K562 (cell line): ENCODE data around the gene MYPN. TPM values are rescaled to one million over a fixed set of nuclear protein-coding genes. Genes with fewer than 3 reads are reported as not detected.

Experiments
- ARID2 ChIP-seq: fragments of 450-650 bp; IDR thresholded peaks from 2 replicates; pipeline ENCODE4 v1.6.1; 2017; ENCODE audit warnings: antibody characterized with exemption, mild to moderate bottlenecking
- CHD1 ChIP-seq: fragments of 200-600 bp; sonication (generic); IDR thresholded peaks from one replicate; pipeline ENCODE4 v1.6.1; 2012; ENCODE audit warnings: mild to moderate bottlenecking, moderate library complexity, low read length, inconsistent platforms
- CREB1 ChIP-seq, 2 experiments: sonication (generic) in 1 of 2; formaldehyde crosslinking in 1 of 2; IDR thresholded peaks; 2 replicates each; pipeline versions ENCODE4 v1.6.1 to v1.8.0; 2012 to 2022; ENCODE audit warnings: inconsistent platforms in 1 of 2, mild to moderate bottlenecking in 1 of 2, missing genetic modification reagents in 1 of 2, moderate library complexity in 1 of 2
- MEF2D ChIP-seq: conservative IDR thresholded peaks from 2 replicates; pipeline ENCODE4 v1.6.1; 2016; ENCODE audit warnings: low read depth, missing genetic modification characterization, missing compliant biosample characterization
- MEIS2 ChIP-seq: fragments of 450-650 bp; IDR thresholded peaks from 2 replicates; pipeline ENCODE4 v1.6.1; 2014; ENCODE audit warnings: mild to moderate bottlenecking; ENCODE audit not compliant: partially characterized antibody
- NEUROD1 ChIP-seq: fragments of 150-350 bp; IDR thresholded peaks from 2 replicates; pipeline ENCODE4 v1.6.1; 2014; ENCODE audit warnings: borderline replicate concordance, low read length, low read depth; ENCODE audit not compliant: partially characterized antibody
- PHF21A ChIP-seq: fragments of 450-650 bp; IDR thresholded peaks from 2 replicates; pipeline ENCODE4 v1.6.1; 2017; ENCODE audit warnings: low read depth, borderline replicate concordance
- SAP30 ChIP-seq: fragments of 200-600 bp; sonication (generic); IDR thresholded peaks from 2 replicates; pipeline ENCODE4 v1.6.1; 2012; ENCODE audit warnings: borderline replicate concordance, low read depth, mild to moderate bottlenecking, moderate library complexity, low read length, control low read depth, inconsistent platforms; ENCODE audit not compliant: insufficient read depth, poor library complexity, severe bottlenecking
- SMAD3 ChIP-seq: fragments of 450-650 bp; formaldehyde crosslinking; conservative IDR thresholded peaks from 2 replicates; pipeline ENCODE4 v1.4.0; 2020; ENCODE audit warnings: mild to moderate bottlenecking
- TEAD4 ChIP-seq, 2 experiments: sonication (generic) in 1 of 2; formaldehyde crosslinking in 1 of 2; IDR thresholded peaks; 2 replicates each; pipeline versions ENCODE4 v1.6.1 to v1.8.0; 2012 to 2022; ENCODE audit warnings: borderline replicate concordance in 1 of 2, inconsistent platforms in 1 of 2, low read length in 1 of 2, mild to moderate bottlenecking in 1 of 2, missing genetic modification reagents in 1 of 2
- ZEB2 ChIP-seq: fragments of 450-650 bp; IDR thresholded peaks from 2 replicates; pipeline ENCODE4 v1.6.1; 2016
- ZNF766 ChIP-seq: fragments of 200-800 bp; sonication (Bioruptor generic); conservative IDR thresholded peaks from 2 replicates; pipeline ENCODE4 v1.6.1; 2016; ENCODE audit warnings: missing genetic modification characterization, missing compliant biosample characterization
- polyA plus RNA-seq, 8 experiments: library from polyadenylated mRNA; depleted of rRNA in 4 of 8; stranded (reverse) in 5 of 8; unstranded in 3 of 8; fragments of >200 nt; fragmentation: Nextera tagmentation in 2 of 8; fragmentation: Illumina TruSeq in 1 of 8; extraction: Ambion mirVana in 2 of 8; extraction: Trizol in 1 of 8; gene quantifications; 2 replicates each; pipeline versions ENCODE4 v1.2.1 to v1.2.3, GENCODE V29; 2011 to 2014; ENCODE audit warnings: inconsistent platforms in 1 of 8, missing spikeins in 1 of 8
- total RNA-seq, 7 experiments: library from RNA; depleted of rRNA in 6 of 7; stranded (reverse); fragments of >200 nt in 6 of 7; fragmentation: Illumina TruSeq in 2 of 7; extraction: Trizol in 2 of 7; gene quantifications; 2 replicates each; pipeline versions ENCODE4 v1.2.1 to v1.2.3, GENCODE V29; 2011 to 2021; ENCODE audit warnings: low replicate concordance in 1 of 7
- TF ChIP-seq, protein P1 (sequence below): fragments of 450-650 bp; IDR thresholded peaks from 2 replicates; pipeline ENCODE4 v1.6.1; 2016; ENCODE audit warnings: low read depth, mild to moderate bottlenecking, moderate library complexity
- TF ChIP-seq, protein P2 (sequence below), 2 experiments: fragments of 450-650 bp in 1 of 2; sonication (generic) in 1 of 2; formaldehyde crosslinking in 1 of 2; IDR thresholded peaks; 2 replicates each; pipeline versions ENCODE4 v1.7.1 to v1.9.0; 2016 to 2022; ENCODE audit warnings: inconsistent platforms in 1 of 2, mild to moderate bottlenecking in 1 of 2, missing genetic modification reagents in 1 of 2
- TF ChIP-seq, protein P3 (sequence below): fragments of 450-650 bp; formaldehyde crosslinking; IDR thresholded peaks from 2 replicates; pipeline ENCODE4 v1.4.0; 2020; ENCODE audit warnings: mild to moderate bottlenecking, moderate library complexity

MYPN gene
- total and polyA plus RNA-seq, 9 of the 15 experiments (the other 6 are each of a cell fraction or from before 2014, with no cell fraction given), result not detected

DNA sequence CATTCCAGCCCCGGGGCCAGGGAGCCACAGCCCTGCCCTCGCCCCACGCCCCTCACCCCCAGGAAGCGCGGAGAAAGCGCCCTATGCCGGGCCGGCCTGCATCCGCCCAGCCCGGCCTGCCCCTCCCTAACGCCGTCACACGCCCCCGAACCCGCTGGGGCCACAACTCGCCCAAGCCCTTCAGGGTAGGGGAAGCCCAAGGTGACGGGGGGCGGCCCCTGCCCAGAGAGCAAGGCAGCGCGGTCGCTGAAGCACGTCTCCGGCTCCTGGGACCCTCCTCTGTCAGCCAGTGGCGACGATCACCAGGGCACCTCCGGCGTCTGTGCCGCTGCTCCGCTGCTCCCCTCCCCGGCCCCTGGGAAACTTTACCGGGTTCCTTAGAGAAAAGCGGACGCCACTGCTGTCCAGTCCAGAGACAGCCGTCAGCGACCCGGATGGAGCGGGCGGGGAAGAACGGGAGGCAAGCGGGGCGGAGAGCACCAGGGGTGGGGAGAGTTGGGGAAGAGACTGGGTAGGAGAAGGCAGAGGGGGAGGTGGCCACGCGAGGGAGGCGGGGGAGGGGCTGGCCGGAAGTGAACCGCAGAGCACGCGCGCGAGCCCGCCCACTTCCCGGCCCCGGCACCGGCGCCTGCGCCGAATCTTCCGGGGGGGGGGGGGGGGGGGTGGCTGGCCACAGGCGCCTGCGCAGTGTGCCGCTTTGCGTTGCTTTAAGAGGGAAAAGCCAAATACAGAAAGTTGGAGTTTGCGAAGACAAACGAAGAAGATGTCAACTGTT, 34.3 kb upstream of the MYPN start, which contains the start of gene HERC4 (continued):
- TF ChIP-seq, protein P1, sequence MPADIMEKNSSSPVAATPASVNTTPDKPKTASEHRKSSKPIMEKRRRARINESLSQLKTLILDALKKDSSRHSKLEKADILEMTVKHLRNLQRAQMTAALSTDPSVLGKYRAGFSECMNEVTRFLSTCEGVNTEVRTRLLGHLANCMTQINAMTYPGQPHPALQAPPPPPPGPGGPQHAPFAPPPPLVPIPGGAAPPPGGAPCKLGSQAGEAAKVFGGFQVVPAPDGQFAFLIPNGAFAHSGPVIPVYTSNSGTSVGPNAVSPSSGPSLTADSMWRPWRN, result peak; percentile 84
- TF ChIP-seq ARID2 (no peak), SMAD3 (no peak), CHD1 (peak; percentile 73), SAP30 (peak; percentile 80), MEF2D (tag) (no peak), TEAD4 (IDR thresholded peaks at IDR 0.05; ENCODE audit: low read length) (no peak), TEAD4 (CRISPR knock-in tag; IDR thresholded peaks at IDR 0.05; ENCODE audit: borderline replicate concordance) (no peak), ZNF766 (peak; percentile 21; the same call in 1 of the 2 replicates), MEIS2 (no peak), PHF21A (peak; percentile 70), ZEB2 (no peak), CREB1 (IDR thresholded peaks at IDR 0.05) (peak; percentile 23), CREB1 (CRISPR knock-in tag; IDR thresholded peaks at IDR 0.05) (no peak; the same call in 1 of the 2 replicates), NEUROD1 (peak; percentile 55)
- TF ChIP-seq, protein P2, sequence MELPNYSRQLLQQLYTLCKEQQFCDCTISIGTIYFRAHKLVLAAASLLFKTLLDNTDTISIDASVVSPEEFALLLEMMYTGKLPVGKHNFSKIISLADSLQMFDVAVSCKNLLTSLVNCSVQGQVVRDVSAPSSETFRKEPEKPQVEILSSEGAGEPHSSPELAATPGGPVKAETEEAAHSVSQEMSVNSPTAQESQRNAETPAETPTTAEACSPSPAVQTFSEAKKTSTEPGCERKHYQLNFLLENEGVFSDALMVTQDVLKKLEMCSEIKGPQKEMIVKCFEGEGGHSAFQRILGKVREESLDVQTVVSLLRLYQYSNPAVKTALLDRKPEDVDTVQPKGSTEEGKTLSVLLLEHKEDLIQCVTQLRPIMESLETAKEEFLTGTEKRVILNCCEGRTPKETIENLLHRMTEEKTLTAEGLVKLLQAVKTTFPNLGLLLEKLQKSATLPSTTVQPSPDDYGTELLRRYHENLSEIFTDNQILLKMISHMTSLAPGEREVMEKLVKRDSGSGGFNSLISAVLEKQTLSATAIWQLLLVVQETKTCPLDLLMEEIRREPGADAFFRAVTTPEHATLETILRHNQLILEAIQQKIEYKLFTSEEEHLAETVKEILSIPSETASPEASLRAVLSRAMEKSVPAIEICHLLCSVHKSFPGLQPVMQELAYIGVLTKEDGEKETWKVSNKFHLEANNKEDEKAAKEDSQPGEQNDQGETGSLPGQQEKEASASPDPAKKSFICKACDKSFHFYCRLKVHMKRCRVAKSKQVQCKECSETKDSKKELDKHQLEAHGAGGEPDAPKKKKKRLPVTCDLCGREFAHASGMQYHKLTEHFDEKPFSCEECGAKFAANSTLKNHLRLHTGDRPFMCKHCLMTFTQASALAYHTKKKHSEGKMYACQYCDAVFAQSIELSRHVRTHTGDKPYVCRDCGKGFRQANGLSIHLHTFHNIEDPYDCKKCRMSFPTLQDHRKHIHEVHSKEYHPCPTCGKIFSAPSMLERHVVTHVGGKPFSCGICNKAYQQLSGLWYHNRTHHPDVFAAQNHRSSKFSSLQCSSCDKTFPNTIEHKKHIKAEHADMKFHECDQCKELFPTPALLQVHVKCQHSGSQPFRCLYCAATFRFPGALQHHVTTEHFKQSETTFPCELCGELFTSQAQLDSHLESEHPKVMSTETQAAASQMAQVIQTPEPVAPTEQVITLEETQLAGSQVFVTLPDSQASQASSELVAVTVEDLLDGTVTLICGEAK (IDR thresholded peaks at IDR 0.05), result peak; percentile 75
- TF ChIP-seq, protein P2 (CRISPR knock-in tag; IDR thresholded peaks at IDR 0.05), result no peak
- TF ChIP-seq, protein P3, sequence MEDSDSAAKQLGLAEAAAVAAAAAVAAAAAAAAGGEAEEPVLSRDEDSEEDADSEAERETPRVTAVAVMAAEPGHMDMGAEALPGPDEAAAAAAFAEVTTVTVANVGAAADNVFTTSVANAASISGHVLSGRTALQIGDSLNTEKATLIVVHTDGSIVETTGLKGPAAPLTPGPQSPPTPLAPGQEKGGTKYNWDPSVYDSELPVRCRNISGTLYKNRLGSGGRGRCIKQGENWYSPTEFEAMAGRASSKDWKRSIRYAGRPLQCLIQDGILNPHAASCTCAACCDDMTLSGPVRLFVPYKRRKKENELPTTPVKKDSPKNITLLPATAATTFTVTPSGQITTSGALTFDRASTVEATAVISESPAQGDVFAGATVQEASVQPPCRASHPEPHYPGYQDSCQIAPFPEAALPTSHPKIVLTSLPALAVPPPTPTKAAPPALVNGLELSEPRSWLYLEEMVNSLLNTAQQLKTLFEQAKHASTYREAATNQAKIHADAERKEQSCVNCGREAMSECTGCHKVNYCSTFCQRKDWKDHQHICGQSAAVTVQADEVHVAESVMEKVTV (CRISPR knock-in tag), result no peak
